GM18858 (cell line): Measurements from ENCODE around the gene MGAT4A.
A peak's percentile ranks its signal among the peaks of the same experiment; 100 is the strongest.
"Not testable (repeated sequence)": the region's sequence is repeated elsewhere in the genome, so short reads cannot be mapped to it uniquely, and the experiment has no call there.

Experiments used
- ATAC-seq: cut with Tn5 transposase; IDR thresholded peaks from one replicate; pipeline ENCODE4 v1.9.1; 2021; ENCODE audit not compliant: unreplicated experiment

MGAT4A gene

DNA sequence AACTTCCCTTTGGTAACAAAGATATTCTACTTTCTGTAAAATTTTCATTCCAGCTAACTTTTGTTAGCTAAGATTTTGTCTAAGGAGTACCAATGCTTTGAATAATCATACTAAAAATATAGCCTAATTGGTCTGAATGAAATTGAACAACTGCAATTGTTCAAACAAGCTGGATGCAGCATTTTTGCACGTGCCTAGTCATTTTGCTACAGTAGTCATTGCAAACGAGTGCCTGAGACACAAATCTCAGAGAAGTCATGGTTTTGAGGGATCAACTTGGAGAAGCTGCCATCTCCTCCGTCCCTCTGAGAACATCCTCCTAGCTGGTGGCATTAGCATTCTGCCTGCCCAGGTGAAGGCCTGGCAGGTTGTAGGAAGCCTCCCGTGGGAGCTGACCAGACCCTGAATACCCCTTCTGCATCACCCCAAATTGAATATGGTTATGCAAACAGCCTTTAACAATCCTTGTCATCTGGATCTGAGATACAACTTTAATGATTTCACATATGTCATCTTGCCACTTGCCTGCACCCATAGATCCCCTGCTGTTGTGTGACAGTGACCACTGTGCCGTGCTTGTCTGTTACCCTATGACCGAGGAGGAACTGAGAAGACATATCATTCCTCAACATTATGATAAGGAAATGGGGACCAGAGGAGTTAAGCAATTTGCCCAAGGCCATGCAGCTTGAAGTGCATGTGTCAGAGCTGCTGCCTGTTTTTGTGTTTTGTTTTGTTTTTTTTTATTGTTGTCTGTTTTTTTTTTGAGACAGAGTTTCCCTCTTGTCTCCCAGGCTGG, 29.1 kb upstream of the MGAT4A start:
- ATAC-seq = no peak

DNA sequence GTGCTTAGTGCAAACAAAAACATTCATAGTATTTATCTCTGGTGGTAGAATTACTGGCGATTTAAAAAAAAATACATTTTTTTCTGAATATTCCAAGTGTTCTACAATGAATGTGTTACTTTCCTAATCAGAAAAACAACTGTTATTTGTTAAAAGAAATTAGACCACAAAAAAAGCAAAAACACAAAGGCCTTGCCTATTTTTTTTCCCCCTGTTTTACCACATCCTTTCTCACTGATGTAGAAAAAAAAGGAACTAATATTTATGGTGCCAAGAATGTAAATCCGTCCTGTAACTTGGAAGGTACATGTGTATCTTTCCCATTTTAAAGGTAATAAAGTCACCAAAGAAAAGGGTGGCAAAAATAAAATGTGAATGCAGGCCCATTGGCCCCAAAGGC, 28.4 kb upstream of the MGAT4A start:
- no peak for ATAC-seq

DNA sequence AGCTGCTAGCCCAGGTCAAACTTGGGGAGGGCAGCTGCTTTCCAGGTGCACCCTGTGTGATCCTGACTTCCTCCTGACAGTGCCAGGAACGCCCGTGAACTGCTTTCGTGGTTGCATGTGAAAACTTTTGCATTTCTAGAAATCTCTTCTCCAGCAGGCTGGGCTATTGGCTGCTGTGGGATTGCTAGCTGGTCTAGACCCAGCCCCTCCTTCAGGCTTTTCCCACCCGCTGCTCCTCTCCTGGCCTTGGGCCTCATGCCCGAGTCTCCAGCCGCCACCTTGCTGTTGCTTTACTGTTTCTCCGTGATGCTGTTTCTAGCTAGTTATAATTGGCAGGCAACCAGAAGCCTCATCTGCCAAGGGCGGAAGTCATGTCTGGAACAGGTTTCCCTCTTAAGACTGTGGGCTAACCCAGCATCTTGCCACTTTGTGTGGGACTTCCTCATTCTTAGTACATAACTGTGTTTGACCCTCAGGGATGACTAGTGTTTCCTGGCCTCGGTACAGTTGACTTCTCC, 27.0 kb upstream of the MGAT4A start:
- ATAC-seq = peak; percentile 79

- no peak for ATAC-seq
Observed at GRCh38 chr2:98753801-98754200, 22.9 kb upstream of the MGAT4A start.

- ATAC-seq = not testable (repeated sequence)
Observed at GRCh38 chr2:98752711-98753110, 21.8 kb upstream of the MGAT4A start.

- no peak for ATAC-seq
Observed at GRCh38 chr2:98751748-98752147, 20.8 kb upstream of the MGAT4A start.

- ATAC-seq = no peak
Observed at GRCh38 chr2:98750593-98751282, 19.8 kb upstream of the MGAT4A start.

DNA sequence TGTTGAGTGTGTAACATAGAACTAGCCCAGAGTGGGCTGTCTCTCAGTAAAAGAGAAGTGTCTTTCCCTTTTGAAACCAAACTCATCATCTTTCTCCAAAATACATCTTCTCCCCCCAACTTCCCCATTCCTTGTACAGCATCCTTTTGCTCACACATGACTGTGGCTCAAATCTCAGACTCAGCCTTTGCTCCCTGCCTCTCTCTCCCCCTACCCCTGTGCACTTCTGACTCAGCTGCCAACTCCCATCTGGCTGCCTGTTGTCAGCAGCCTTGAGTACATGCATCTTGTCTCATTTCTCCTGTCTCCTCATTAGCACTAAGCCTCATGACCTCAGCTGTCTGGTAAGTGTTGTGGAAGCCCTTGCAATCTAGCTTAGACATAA, 18.1 kb upstream of the MGAT4A start:
- ATAC-seq = no peak

DNA sequence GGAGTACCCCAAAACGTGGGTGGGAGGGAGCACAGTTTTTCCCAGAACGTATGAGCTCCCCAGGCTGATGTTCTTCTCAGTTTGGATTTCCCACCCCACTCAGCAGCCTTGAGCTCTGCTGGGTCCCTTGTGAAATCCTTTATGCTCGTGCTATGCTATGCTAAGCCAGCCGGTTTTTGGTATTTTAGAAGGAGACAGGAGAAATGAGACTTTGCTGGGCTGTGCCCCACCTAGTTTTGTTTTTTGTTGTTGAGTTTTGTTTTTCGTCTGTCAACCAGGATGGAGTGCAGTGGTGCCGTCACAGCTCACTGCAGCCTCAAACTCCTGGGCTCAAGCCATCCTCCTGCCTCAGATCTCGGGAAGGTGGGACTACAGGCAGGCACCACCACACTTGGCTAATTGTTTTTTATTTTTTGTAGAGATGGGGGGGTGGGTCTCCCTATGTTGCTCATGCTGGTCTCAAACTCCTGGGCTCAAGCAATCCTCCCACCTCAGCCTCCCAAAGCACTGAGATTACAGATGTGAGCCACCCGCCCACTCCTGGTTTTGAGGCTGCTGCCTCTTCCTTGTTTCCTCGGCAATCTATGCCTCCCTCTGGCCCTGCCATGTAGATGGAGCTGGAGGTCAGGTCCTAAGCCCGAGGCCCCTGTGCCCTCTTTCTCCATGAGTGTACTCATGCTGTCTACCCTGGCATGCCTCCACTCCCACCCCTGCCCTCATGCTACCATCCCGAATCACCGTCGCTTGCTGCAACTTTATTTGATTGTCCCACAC, 17.5 kb upstream of the MGAT4A start:
- ATAC-seq = no peak

DNA sequence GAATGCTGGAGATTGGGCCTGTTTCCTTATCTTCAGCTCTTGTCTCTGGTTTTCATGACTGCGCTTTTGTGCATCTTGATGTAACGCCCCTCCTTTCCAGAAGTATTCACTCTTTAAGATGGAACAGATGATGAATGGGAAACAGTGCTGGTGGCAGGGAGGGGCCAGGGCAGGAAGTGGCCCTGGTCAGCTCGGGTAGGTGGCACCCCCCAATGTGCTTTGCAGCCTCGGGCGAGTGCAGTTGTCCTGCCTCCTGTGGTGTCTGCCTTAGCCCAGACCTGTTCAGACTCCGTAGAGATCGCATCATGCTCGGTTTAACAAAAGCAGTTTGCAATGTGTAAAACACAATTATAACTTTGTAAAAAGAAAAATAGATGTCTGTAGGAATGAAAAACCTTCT, 17.0 kb upstream of the MGAT4A start:
- no peak for ATAC-seq

- ATAC-seq = no peak
Observed at GRCh38 chr2:98746426-98746825, 15.5 kb upstream of the MGAT4A start.

DNA sequence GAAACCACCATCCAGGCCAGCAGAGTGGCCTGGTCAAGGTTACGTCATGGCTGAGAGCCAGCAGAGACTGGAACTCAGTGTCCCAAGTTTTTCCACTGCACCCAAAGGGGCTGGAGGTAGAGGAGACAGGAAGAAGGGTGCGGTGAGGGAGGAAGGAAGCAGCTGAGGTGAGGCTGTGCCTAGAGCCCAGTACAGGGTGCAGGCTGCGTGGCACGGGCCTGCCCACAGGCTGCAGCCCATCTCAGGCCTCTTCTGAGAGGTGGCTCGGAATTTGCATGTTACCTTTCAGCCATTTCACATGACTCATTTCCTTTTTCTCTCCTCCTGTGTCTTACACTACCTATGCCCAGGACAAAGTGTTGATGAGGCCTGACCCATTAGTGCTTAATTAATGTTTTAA, 13.7 kb upstream of the MGAT4A start:
- no peak for ATAC-seq

DNA sequence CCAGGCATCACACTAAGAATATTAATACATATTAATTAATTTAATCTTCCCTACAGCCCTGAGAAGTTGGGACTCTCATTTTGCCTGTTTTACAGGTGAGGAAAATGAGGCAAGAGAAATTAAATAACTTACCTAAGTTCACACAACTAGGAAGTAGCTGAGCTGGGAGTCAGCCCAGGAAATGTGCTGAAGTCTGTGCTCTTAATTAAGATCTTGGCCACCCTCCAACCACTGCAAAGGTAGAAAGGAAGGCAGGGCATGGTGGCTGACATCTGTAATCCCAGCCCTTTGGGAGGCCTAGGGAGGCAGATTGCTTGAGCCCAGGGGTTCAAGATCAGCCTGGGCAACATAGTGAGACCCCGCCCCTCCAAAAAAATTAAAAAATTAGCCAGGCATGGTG, 12.9 kb upstream of the MGAT4A start:
- no peak for ATAC-seq

GRCh38 chr2:98739020-98739419, 8.1 kb upstream of the MGAT4A start:
- ATAC-seq = no peak

DNA sequence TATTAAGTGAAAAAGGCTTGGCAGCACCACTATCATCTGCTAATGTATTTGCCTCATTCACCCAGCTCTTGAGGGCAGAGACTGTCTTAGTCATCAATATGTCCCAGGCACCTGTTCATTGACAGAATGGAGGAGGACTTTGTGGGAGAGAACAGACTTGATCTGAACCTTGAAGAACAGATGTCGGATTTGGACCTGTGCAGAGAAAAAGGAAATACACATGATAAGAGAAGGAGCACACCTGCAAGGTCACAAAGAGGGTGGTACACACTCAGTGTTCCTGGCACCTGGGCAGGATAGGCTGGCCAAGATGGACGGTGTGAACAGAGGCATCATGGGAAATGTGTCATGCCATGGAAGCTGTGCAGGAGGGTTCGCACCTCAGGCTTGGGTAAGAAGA, 7.4 kb upstream of the MGAT4A start:
- ATAC-seq = no peak

GRCh38 chr2:98737848-98738247, 6.9 kb upstream of the MGAT4A start:
- no peak for ATAC-seq

- no peak for ATAC-seq
Observed at GRCh38 chr2:98736464-98736889, 5.5 kb upstream of the MGAT4A start.

- ATAC-seq = no peak
Observed at GRCh38 chr2:98734823-98735260, 3.9 kb upstream of the MGAT4A start.

DNA sequence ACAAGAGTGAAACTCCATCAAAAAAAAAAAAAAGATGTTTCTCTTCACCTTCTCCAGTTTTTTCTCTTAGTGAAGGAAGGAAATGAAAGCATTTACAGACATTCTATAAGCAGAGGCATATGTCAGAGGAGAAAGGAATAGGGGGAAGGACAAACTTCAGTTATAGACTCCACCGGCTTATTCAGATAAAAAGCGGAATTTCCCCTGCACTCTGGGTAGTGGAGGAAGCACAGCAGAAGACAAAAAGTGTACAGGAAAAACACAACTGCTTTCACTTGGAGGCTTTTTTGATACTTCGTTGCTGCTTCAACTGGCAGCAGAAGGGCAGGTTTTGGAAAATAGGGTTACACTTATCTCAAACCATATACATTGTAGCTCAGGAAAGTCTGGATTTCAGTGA, 3.2 kb upstream of the MGAT4A start:
- ATAC-seq = no peak

DNA sequence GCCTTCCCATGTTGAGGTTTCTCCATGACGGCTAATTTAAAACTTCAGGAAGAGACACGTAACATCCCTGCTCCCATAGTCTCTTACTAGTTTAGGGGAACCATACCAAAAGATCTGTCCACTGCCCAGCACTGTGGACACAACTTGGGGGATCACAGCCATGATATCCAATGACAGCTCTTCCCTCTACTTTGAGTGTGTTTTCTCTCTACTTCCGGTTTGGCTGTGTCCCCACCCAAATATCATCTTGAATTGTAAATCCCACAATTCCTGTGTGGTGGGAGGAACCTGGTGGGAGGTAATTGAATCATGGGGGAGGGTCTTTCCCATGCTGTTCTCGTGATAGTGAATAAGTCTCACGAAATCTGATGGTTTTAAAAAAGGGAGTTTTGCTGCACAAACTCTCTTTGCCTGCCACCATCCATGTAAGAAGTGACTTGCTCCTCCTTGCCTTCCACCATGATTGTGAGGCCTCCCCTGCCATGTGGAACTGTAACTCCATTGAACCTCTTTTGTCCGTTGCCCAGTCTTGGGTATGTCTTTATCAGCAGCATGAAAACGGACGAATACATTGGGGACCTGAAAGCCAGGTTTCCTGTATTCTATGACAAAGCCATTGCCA, 1.6 kb upstream of the MGAT4A start:
- ATAC-seq = no peak

DNA sequence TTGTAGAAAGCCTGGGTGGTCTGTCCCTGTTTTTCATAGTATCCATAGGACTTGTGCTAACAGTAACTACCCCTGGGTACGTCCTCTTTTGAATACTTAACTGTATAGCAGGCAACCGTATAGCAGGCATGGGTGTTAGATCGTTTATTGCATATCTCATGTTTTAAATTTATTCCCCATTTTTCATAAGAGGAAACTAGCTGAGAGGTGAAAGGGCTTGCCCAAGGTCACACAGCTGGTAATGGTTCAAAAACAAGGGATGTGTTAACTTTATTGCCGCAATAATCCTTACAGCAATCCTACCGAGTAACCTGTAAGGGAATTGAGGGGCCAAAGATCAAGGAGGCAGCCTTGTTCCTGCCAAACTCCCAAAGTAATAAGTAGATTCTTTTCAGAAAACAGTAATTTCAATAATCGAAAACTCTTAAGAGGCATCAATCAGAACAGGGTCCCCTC, 990 bp upstream of the MGAT4A start:
- ATAC-seq = no peak
